Lung (tissue), 12 donors: Measurements from ENCODE around the gene POPDC2. TPM values are rescaled to one million over a fixed set of nuclear protein-coding genes. Genes with fewer than 3 reads are reported as not detected.

ENCODE experiments used
- ATAC-seq: fragments of 200-7000 bp; cut with Tn5 transposase; one replicate; pipeline ENCODE4 v1.9.1; 2020; ENCODE audit warnings: moderate number of reproducible peaks; ENCODE audit not compliant: insufficient read depth, low FRiP score
- DNase-seq, 3 donors: peaks; one replicate each; pipeline ENCODE4 v3.0.0-alpha.2; 2013 to 2017
- H3K27ac ChIP-seq, 2 donors: one replicate each; pipeline ENCODE4 v1.5.1; 2013; ENCODE audit warnings: mild to moderate bottlenecking in 2 of 2, moderate library complexity in 2 of 2, control low read depth in 1 of 2, inconsistent platforms in 1 of 2, low read depth in 1 of 2, low read length in 1 of 2
- H3K27me3 ChIP-seq, 3 donors: one replicate each; pipeline ENCODE4 v1.5.1; 2013; ENCODE audit warnings: low read length in 2 of 3; ENCODE audit not compliant: control insufficient read depth in 3 of 3, insufficient read depth in 3 of 3
- H3K36me3 ChIP-seq, 4 donors: one replicate each; pipeline ENCODE4 v1.5.1; 2013; ENCODE audit warnings: low read length in 4 of 4, mild to moderate bottlenecking in 1 of 4, moderate library complexity in 1 of 4; ENCODE audit not compliant: control insufficient read depth in 4 of 4, insufficient read depth in 4 of 4
- H3K4me1 ChIP-seq, 5 donors: one replicate each; pipeline ENCODE4 v1.5.1; 2013; ENCODE audit warnings: low read length in 5 of 5, mild to moderate bottlenecking in 2 of 5, moderate library complexity in 1 of 5; ENCODE audit not compliant: control insufficient read depth in 5 of 5, insufficient read depth in 5 of 5
- H3K4me3 ChIP-seq: one replicate; pipeline ENCODE4 v1.5.1; 2013; ENCODE audit warnings: mild to moderate bottlenecking, control low read depth, moderate library complexity
- H3K9ac ChIP-seq, 2 donors: one replicate each; pipeline ENCODE4 v1.5.1; 2013; ENCODE audit warnings: low read length in 2 of 2, control low read depth in 1 of 2; ENCODE audit not compliant: insufficient read depth in 1 of 2
- H3K9me3 ChIP-seq, 4 donors: one replicate each; pipeline ENCODE4 v1.5.1; 2013; ENCODE audit warnings: low read length in 3 of 4, mild to moderate bottlenecking in 1 of 4, moderate library complexity in 1 of 4; ENCODE audit not compliant: control insufficient read depth in 4 of 4, insufficient read depth in 3 of 4
- CTCF ChIP-seq: IDR thresholded peaks from 2 replicates; pipeline ENCODE4 v1.5.1; 2012; ENCODE audit warnings: mild to moderate bottlenecking; ENCODE audit errors: control extremely low read depth, extremely low read depth
- WGBS, 2 donors: extraction: QIAGEN DNeasy Blood & Tissue Kit; methylation state at CpG; one replicate each; pipeline ENCODE4 v1.1.7; 2013; 5-methylcytosine and 5-hydroxymethylcytosine counted together
- polyA plus RNA-seq, 2 donors: library from polyadenylated mRNA; stranded (reverse); fragments of 200-250 nt; gene quantifications; one replicate each; pipeline ENCODE4 v1.2.1, GENCODE V29; 2013
- total RNA-seq, 2 donors: library from RNA; depleted of rRNA in 1 of 2; stranded (reverse); fragments of >200 nt in 1 of 2; gene quantifications; one replicate each; pipeline ENCODE4 v1.2.1, GENCODE V29; 2014 to 2021
- donor health status: control.
- donor health status: control.
- donor health status: Bipolar disorder and iron deficiency.
- donor health status: healthy.
- donor health status: DM: yes; HTN: yes; CAD: no.

POPDC2 gene
- total and polyA plus RNA-seq, 4 donors: 1.6 to 3.0 (median 2.0) TPM

- no peaks in the 10 kb centered on the region for H3K27me3 ChIP-seq
- H3K9me3 ChIP-seq: no peaks in the 10 kb centered on the region
- H3K9ac ChIP-seq: no peak overlapping the region
- H3K36me3 ChIP-seq: peaks cover 0 to 18% (median 2%) of the 10 kb centered on the region in 4 donors
- H3K4me3 ChIP-seq: no peak overlapping the region
- DNase-seq (peak in 1 of 3 donors; percentile 33), ATAC-seq (no peak)
- H3K27ac ChIP-seq: peak overlapping the region in 1 of 2 donors; percentile 29
- H3K4me1 ChIP-seq: peaks cover 0 to 18% (median 10%) of the 10 kb centered on the region in 5 donors
- WGBS, 2 donors: 50 to 54% methylated on average over 3 of the region's 3 CpGs
- no peak for TF ChIP-seq CTCF
Measured at GRCh38 chr3:119649761-119650160, 10.6 kb downstream of the POPDC2 start.

GRCh38 chr3:119647843-119648575 is 12.4 kb downstream of the POPDC2 start:
- Histone ChIP-seq H3K27me3 (no peaks in the 10 kb centered on the region), H3K9me3 (no peaks in the 10 kb centered on the region), H3K4me3 (no peak overlapping the region), H3K36me3 (peaks cover 0 to 9% (median 2%) of the 10 kb centered on the region in 4 donors), H3K9ac (no peak overlapping the region), H3K27ac (peak overlapping the region; percentile 39 to 85), H3K4me1 (peaks cover 0 to 25% (median 11%) of the 10 kb centered on the region in 5 donors)
- DNase-seq (peak in 2 of 3 donors; percentile 23 to 46), ATAC-seq (no peak)
- no peak for TF ChIP-seq CTCF
- 69 to 86% methylated on average over 12 of the region's 12 CpGs for WGBS, 2 donors

- Histone ChIP-seq H3K9ac (no peak overlapping the region), H3K27me3 (no peaks in the 10 kb centered on the region), H3K4me3 (no peak overlapping the region), H3K27ac (peak overlapping the region; percentile 39 to 46), H3K36me3 (peaks cover 0 to 13% (median 4%) of the 10 kb centered on the region in 4 donors), H3K4me1 (peaks cover 0 to 22% (median 10%) of the 10 kb centered on the region in 5 donors), H3K9me3 (peaks cover 0 to 1% (median 0%) of the 10 kb centered on the region in 4 donors)
- peak in 2 of 3 donors; percentile 29 for DNase-seq
- peak; percentile 67 for ATAC-seq
- WGBS, 2 donors: 73 to 88% methylated on average over 2 of the region's 2 CpGs
- no peak for TF ChIP-seq CTCF
Measured at GRCh38 chr3:119647171-119647570, 13.2 kb downstream of the POPDC2 start.
